Gastroesophageal sphincter (tissue), 4 donors: ENCODE results near the gene LYRM4. TPM values are rescaled to one million over a fixed set of nuclear protein-coding genes. Genes with fewer than 3 reads are reported as not detected.

Source experiments
- ATAC-seq: fragments of 150-250 bp; one replicate; pipeline ENCODE4 v1.9.1; 2016; ENCODE audit warnings: mild to moderate bottlenecking, moderate library complexity
- H3K27ac ChIP-seq, 4 donors: fragments of 200-600 bp; sonication (generic) in 3 of 4; 1 replicate in 3 of 4; 2 replicates in 1 of 4; pipeline ENCODE4 v1.5.1; 2016 to 2019
- H3K27me3 ChIP-seq: fragments of 200-600 bp; sonication (generic); one replicate; pipeline ENCODE4 v1.5.1; 2019
- H3K36me3 ChIP-seq, 2 donors: fragments of 200-600 bp; sonication (generic); one replicate each; pipeline ENCODE4 v1.5.1; 2019; ENCODE audit warnings: control low read depth in 1 of 2
- H3K4me1 ChIP-seq, 3 donors: fragments of 200-600 bp; sonication (generic); 1 replicate in 2 of 3; 2 replicates in 1 of 3; pipeline ENCODE4 v1.5.1; 2016 to 2019; ENCODE audit warnings: control low read depth in 2 of 3
- H3K4me3 ChIP-seq, 2 donors: fragments of 200-600 bp; sonication (generic); one replicate each; pipeline ENCODE4 v1.5.1; 2019; ENCODE audit warnings: mild to moderate bottlenecking in 1 of 2, moderate library complexity in 1 of 2
- H3K9me3 ChIP-seq, 3 donors: fragments of 200-600 bp; sonication (generic); one replicate each; pipeline ENCODE4 v1.5.1; 2017 to 2019; ENCODE audit warnings: control low read depth in 2 of 3
- CTCF ChIP-seq, 4 experiments: fragments of 200-600 bp in 2 of 4; fragments of 450-650 bp in 2 of 4; sonication (generic) in 1 of 4; IDR thresholded peaks; one replicate each; pipeline ENCODE4 v1.5.1; 2017 to 2019; ENCODE audit warnings: antibody characterized with exemption in 4 of 4, mild to moderate bottlenecking in 2 of 4, moderate library complexity in 2 of 4
- EP300 ChIP-seq: sonication (generic); formaldehyde crosslinking; IDR thresholded peaks from one replicate; pipeline ENCODE4 v1.6.1; 2017; ENCODE audit warnings: antibody characterized with exemption, mild to moderate bottlenecking
- POLR2A ChIP-seq, 2 donors: fragments of 450-650 bp; IDR thresholded peaks; one replicate each; pipeline ENCODE4 v1.6.1; 2017; ENCODE audit warnings: antibody characterized with exemption in 2 of 2, mild to moderate bottlenecking in 2 of 2, moderate library complexity in 1 of 2
- POLR2AphosphoS5 ChIP-seq: sonication (generic); formaldehyde crosslinking; IDR thresholded peaks from one replicate; pipeline ENCODE4 v1.6.1; 2017; ENCODE audit warnings: antibody characterized with exemption
- WGBS, 2 donors: methylation state at CpG; one replicate each; pipeline ENCODE4 v1.1.5; 2018; ENCODE audit warnings: low coverage in 1 of 2; 5-methylcytosine and 5-hydroxymethylcytosine counted together
- total RNA-seq, 4 donors: library from RNA; depleted of rRNA; stranded (reverse); fragments of >200 nt; gene quantifications; one replicate each; pipeline ENCODE4 v1.1.0, GENCODE V29; 2016

Gene LYRM4
- total RNA-seq, 4 donors from 2014 or later: 16.4 to 27.9 (median 20.5) TPM

- Histone ChIP-seq H3K36me3 (no peaks in the 10 kb centered on the region), H3K4me3 (no peak overlapping the region), H3K9me3 (no peaks in the 10 kb centered on the region), H3K4me1 (peaks cover 0 to 32% (median 4%) of the 10 kb centered on the region in 3 donors), H3K27me3 (no peaks in the 10 kb centered on the region), H3K27ac (no peak overlapping the region)
- 77 to 95% methylated on average over 3 of the region's 3 CpGs for WGBS, 2 donors
- ATAC-seq: no peak
- no peak for TF ChIP-seq EP300
- no peak for TF ChIP-seq POLR2AphosphoS5
- TF ChIP-seq CTCF (IDR thresholded peaks at IDR 0.05): no peak
- TF ChIP-seq POLR2A (IDR thresholded peaks at IDR 0.05): no peak
Measured at GRCh38 chr6:5088780-5089179, 172.0 kb downstream of the LYRM4 start.

GRCh38 chr6:5087389-5087788 is 173.4 kb downstream of the LYRM4 start:
- Histone ChIP-seq H3K27ac (no peak overlapping the region), H3K9me3 (no peaks in the 10 kb centered on the region), H3K36me3 (no peaks in the 10 kb centered on the region), H3K27me3 (no peaks in the 10 kb centered on the region), H3K4me1 (peaks cover 0 to 32% (median 4%) of the 10 kb centered on the region in 3 donors), H3K4me3 (no peak overlapping the region)
- ATAC-seq: no peak
- TF ChIP-seq CTCF (IDR thresholded peaks at IDR 0.05) (no peak), POLR2A (IDR thresholded peaks at IDR 0.05) (no peak)
- WGBS, 2 donors: 75 to 83% methylated on average over 3 to 4 of the region's 19 CpGs

- H3K36me3 ChIP-seq: no peaks in the 10 kb centered on the region
- peaks cover 0 to 32% (median 4%) of the 10 kb centered on the region in 3 donors for H3K4me1 ChIP-seq
- no peaks in the 10 kb centered on the region for H3K9me3 ChIP-seq
- ATAC-seq: no peak
- TF ChIP-seq EP300 (no peak), CTCF (IDR thresholded peaks at IDR 0.05) (no peak), POLR2A (IDR thresholded peaks at IDR 0.05) (no peak), POLR2AphosphoS5 (no peak)
- no peaks in the 10 kb centered on the region for H3K27me3 ChIP-seq
- peak overlapping the region; percentile 58 to 69 for H3K4me3 ChIP-seq
- peak overlapping the region in 3 of 4 donors; percentile 84 to 89 (median 85) for H3K27ac ChIP-seq
- WGBS, 2 donors: 80% methylated on average over 1 of the region's 56 CpGs; no CpG with 5 or more reads in 1 of the 2 donors
Measured at GRCh38 chr6:5086294-5086890, 174.4 kb downstream of the LYRM4 start.

- WGBS, 2 donors: no CpG with 5 or more reads among the region's 74 CpGs
- no peak for TF ChIP-seq POLR2A (IDR thresholded peaks at IDR 0.05)
- no peak for TF ChIP-seq EP300
- TF ChIP-seq POLR2AphosphoS5: no peak
- TF ChIP-seq CTCF (IDR thresholded peaks at IDR 0.05): no peak
- ATAC-seq: peak; percentile 9
- no peaks in the 10 kb centered on the region for H3K9me3 ChIP-seq
- peak overlapping the region; percentile 60 to 89 (median 84) for H3K27ac ChIP-seq
- peak overlapping the region; percentile 58 to 69 for H3K4me3 ChIP-seq
- H3K4me1 ChIP-seq: peaks cover 0 to 32% (median 4%) of the 10 kb centered on the region in 3 donors
- no peaks in the 10 kb centered on the region for H3K27me3 ChIP-seq
- H3K36me3 ChIP-seq: no peaks in the 10 kb centered on the region
Measured at GRCh38 chr6:5085648-5086293, 175.0 kb downstream of the LYRM4 start.
